SU-DHL-6 (cell line): ENCODE results near the gene CADM1.

ENCODE experiments used
- EZH2phosphoT487 ChIP-seq: fragments of 200-600 bp; sonication (generic), shearing (Covaris generic); conservative IDR thresholded peaks from 2 replicates; pipeline ENCODE4 v1.6.1; 2018; ENCODE audit warnings: mild to moderate bottlenecking, antibody characterized with exemption, low read length, moderate library complexity, mixed read lengths
- TF ChIP-seq, protein P1 (sequence below): fragments of 200-600 bp; sonication (generic); IDR thresholded peaks from one replicate; pipeline ENCODE4 v1.5.1; 2017; ENCODE audit warnings: antibody characterized with exemption, mild to moderate bottlenecking, low read length, moderate library complexity; ENCODE audit not compliant: insufficient read depth, poor library complexity, severe bottlenecking

- TF ChIP-seq, protein P1, sequence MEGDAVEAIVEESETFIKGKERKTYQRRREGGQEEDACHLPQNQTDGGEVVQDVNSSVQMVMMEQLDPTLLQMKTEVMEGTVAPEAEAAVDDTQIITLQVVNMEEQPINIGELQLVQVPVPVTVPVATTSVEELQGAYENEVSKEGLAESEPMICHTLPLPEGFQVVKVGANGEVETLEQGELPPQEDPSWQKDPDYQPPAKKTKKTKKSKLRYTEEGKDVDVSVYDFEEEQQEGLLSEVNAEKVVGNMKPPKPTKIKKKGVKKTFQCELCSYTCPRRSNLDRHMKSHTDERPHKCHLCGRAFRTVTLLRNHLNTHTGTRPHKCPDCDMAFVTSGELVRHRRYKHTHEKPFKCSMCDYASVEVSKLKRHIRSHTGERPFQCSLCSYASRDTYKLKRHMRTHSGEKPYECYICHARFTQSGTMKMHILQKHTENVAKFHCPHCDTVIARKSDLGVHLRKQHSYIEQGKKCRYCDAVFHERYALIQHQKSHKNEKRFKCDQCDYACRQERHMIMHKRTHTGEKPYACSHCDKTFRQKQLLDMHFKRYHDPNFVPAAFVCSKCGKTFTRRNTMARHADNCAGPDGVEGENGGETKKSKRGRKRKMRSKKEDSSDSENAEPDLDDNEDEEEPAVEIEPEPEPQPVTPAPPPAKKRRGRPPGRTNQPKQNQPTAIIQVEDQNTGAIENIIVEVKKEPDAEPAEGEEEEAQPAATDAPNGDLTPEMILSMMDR, result no peak
- no peak for TF ChIP-seq EZH2phosphoT487
Observed at GRCh38 chr11:115406404-115406803, 97.8 kb downstream of the CADM1 start.
